PC-3 (cell line): ENCODE data around the gene WNT4.

Experiments used
- CTCF ChIP-seq: fragments of 300-600 bp; sonication (generic); conservative IDR thresholded peaks from 2 replicates; pipeline ENCODE4 v1.5.1; 2017; ENCODE audit warnings: antibody characterized with exemption, low read depth, mild to moderate bottlenecking, low read length
- EZH2 ChIP-seq: fragments of 300-600 bp; sonication (generic); IDR thresholded peaks from one replicate; pipeline ENCODE4 v1.6.1; 2017; ENCODE audit warnings: antibody characterized with exemption, mild to moderate bottlenecking, low read length; ENCODE audit not compliant: unreplicated experiment
- EZH2phosphoT487 ChIP-seq: fragments of 300-600 bp; sonication (generic); IDR thresholded peaks from 2 replicates; pipeline ENCODE4 v1.6.1; 2018; ENCODE audit warnings: mild to moderate bottlenecking, antibody characterized with exemption, low read length, borderline replicate concordance

- no peak for TF ChIP-seq CTCF
- TF ChIP-seq EZH2, result no peak
- TF ChIP-seq EZH2phosphoT487, result no peak
Observed at GRCh38 chr1:22139817-22140216, 3.1 kb downstream of the WNT4 start.
